GM12891 (cell line): ENCODE results near the gene CTPS1.

Experiments
- PAX5 ChIP-seq: IDR thresholded peaks from 2 replicates; pipeline ENCODE4 v1.6.1; 2011; ENCODE audit warnings: low read length, moderate library complexity, mild to moderate bottlenecking; ENCODE audit not compliant: insufficient read depth, severe bottlenecking
- POLR2A ChIP-seq: IDR thresholded peaks from 2 replicates; pipeline ENCODE4 v1.6.1; 2011; ENCODE audit warnings: low read depth, low read length, control low read depth
- POLR2AphosphoS5 ChIP-seq: IDR thresholded peaks from 2 replicates; pipeline ENCODE4 v1.6.1; 2011; ENCODE audit warnings: low read depth, low read length, control low read depth
- TAF1 ChIP-seq: IDR thresholded peaks from 2 replicates; pipeline ENCODE4 v1.6.1; 2011; ENCODE audit warnings: low read depth, low read length, control low read depth

DNA sequence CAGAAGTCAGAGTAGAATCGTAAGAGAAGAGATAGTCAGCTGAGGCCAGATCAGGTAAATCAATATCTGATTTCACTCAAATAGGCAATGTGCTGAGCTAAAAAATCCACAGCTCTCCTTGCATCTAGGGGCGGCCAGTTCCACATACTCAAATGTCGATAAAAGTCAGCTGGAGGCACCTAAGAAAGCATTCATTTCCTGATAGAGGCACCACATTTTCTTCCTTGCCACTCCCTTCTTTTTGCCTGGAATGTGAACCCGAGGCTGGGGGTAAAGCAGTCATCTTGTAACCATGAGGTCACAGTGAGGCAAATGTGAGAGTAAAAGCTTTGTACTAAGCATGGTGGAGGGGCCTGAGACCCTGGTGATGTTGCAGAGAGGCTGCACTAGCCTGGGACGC lies 24.2 kb upstream of the CTPS1 start:
- no peak for TF ChIP-seq POLR2A
- TF ChIP-seq POLR2AphosphoS5, result no peak
- no peak for TF ChIP-seq TAF1
- TF ChIP-seq PAX5, result no peak
